Mesenteric fat pad (tissue), 1 donor: ENCODE data around the gene TSPAN9. TPM values are rescaled to one million over a fixed set of nuclear protein-coding genes. Genes with fewer than 3 reads are reported as not detected.

Source experiments
- DNase-seq: peaks from one replicate; pipeline ENCODE4 v3.0.0-alpha.2; 2020; ENCODE audit warnings: low spot score
- total RNA-seq: library from RNA; stranded (reverse); fragmentation: NEBNext Ultra II Directional; extraction: Animal tissue kit (Norgen Biotek cat#: 25700); gene quantifications from one replicate; pipeline ENCODE4 v1.2.1, GENCODE V29; 2021
- donor health status: DM: yes; HTN: yes; CAD: no.

TSPAN9 gene
- total RNA-seq, 1 donor from 2014 or later = 36.9 TPM

- DNase-seq = no peak
Measured at GRCh38 chr12:3122841-3123678, 45.9 kb downstream of the TSPAN9 start.

- DNase-seq = no peak
Measured at GRCh38 chr12:3123729-3124128, 46.5 kb downstream of the TSPAN9 start.

- DNase-seq = no peak
Measured at GRCh38 chr12:3124917-3125316, 47.7 kb downstream of the TSPAN9 start.

GRCh38 chr12:3125674-3126073, 48.5 kb downstream of the TSPAN9 start:
- no peak for DNase-seq

- no peak for DNase-seq
Measured at GRCh38 chr12:3127832-3128231, 50.7 kb downstream of the TSPAN9 start.

- no peak for DNase-seq
Measured at GRCh38 chr12:3128498-3129293, 51.5 kb downstream of the TSPAN9 start.

- no peak for DNase-seq
Measured at GRCh38 chr12:3129301-3130056, 52.3 kb downstream of the TSPAN9 start.

- no peak for DNase-seq
Measured at GRCh38 chr12:3130057-3130830, 53.1 kb downstream of the TSPAN9 start.

- DNase-seq = no peak
Measured at GRCh38 chr12:3131129-3131528, 54.0 kb downstream of the TSPAN9 start.

GRCh38 chr12:3132636-3133404, 55.6 kb downstream of the TSPAN9 start:
- DNase-seq = no peak

GRCh38 chr12:3133405-3133783, 56.2 kb downstream of the TSPAN9 start:
- DNase-seq = no peak

- no peak for DNase-seq
Measured at GRCh38 chr12:3134126-3134525, 56.9 kb downstream of the TSPAN9 start.

- no peak for DNase-seq
Measured at GRCh38 chr12:3134526-3135135, 57.5 kb downstream of the TSPAN9 start.

GRCh38 chr12:3135522-3136461, 58.6 kb downstream of the TSPAN9 start:
- no peak for DNase-seq

GRCh38 chr12:3136641-3137267, 59.6 kb downstream of the TSPAN9 start:
- no peak for DNase-seq

GRCh38 chr12:3137268-3137781, 60.1 kb downstream of the TSPAN9 start:
- DNase-seq = no peak

GRCh38 chr12:3137814-3138445, 60.8 kb downstream of the TSPAN9 start:
- DNase-seq = no peak
